PC-3 (cell line): Measurements from ENCODE around the gene KRT31. TPM values are rescaled to one million over a fixed set of nuclear protein-coding genes. Genes with fewer than 3 reads are reported as not detected.

Source experiments
- ATAC-seq: fragments of 200-7000 bp; cut with Tn5 transposase; 2 replicates; pipeline ENCODE4 v1.9.1; 2020; ENCODE audit warnings: mild to moderate bottlenecking, moderate library complexity
- BruUV-seq: library from RNA; stranded (reverse); fragments of 400-500 nt; replicated peaks from 2 replicates; lab custom pipeline; 2021; lab: Mats Ljungman, UMichigan
- CTCF ChIA-PET: fragments of 300-600 bp; sonication (Branson Sonifier 250); formaldehyde crosslinking; loops from one replicate; lab custom pipeline; 2022; ENCODE audit warnings: antibody characterized with exemption; lab: Charles Lee
- POLR2A ChIA-PET: fragments of 300-600 bp; sonication (Branson Sonifier 250); formaldehyde crosslinking; loops from one replicate; lab custom pipeline; 2022; ENCODE audit warnings: antibody characterized with exemption; ENCODE audit not compliant: unreplicated experiment; lab: Charles Lee
- DNase-seq: peaks from one replicate; pipeline ENCODE4 v3.0.0-alpha.2; 2015
- H2AFZ ChIP-seq: fragments of 300-600 bp; sonication (generic); 2 replicates; pipeline ENCODE4 v1.6.0; 2016; ENCODE audit warnings: antibody characterized with exemption, low read length
- H3F3A ChIP-seq: fragments of 300-600 bp; sonication (generic); one replicate; pipeline ENCODE4 v1.6.0; 2017; ENCODE audit warnings: antibody characterized with exemption, low read length, control low read depth, mild to moderate bottlenecking; ENCODE audit not compliant: unreplicated experiment
- H3K27ac ChIP-seq: fragments of 300-600 bp; sonication (generic); 2 replicates; pipeline ENCODE4 v1.5.1; 2016; ENCODE audit warnings: mild to moderate bottlenecking, low read length
- H3K27me3 ChIP-seq: fragments of 300-600 bp; sonication (generic); 2 replicates; pipeline ENCODE4 v1.6.1; 2016; ENCODE audit warnings: low read length, mixed read lengths
- H3K36me3 ChIP-seq: fragments of 300-600 bp; sonication (generic); 2 replicates; pipeline ENCODE4 v1.6.1; 2016; ENCODE audit warnings: low read depth, mixed run types, low read length, mixed read lengths
- H3K4me1 ChIP-seq: fragments of 300-600 bp; sonication (generic); 2 replicates; pipeline ENCODE4 v1.5.1; 2016; ENCODE audit warnings: low read length; ENCODE audit not compliant: insufficient read depth
- H3K4me2 ChIP-seq: fragments of 300-600 bp; sonication (generic); 2 replicates; pipeline ENCODE4 v1.6.0; 2016; ENCODE audit warnings: low read length
- H3K4me3 ChIP-seq: fragments of 300-600 bp; sonication (generic); 2 replicates; pipeline ENCODE4 v1.5.1; 2016; ENCODE audit warnings: mild to moderate bottlenecking, low read length, mixed read lengths
- H3K79me2 ChIP-seq: fragments of 300-600 bp; sonication (generic); 2 replicates; pipeline ENCODE4 v1.6.1; 2017; ENCODE audit warnings: low read length, mixed read lengths
- H3K9ac ChIP-seq: fragments of 300-600 bp; sonication (generic); 2 replicates; pipeline ENCODE4 v1.6.0; 2016; ENCODE audit warnings: mild to moderate bottlenecking, low read length
- H3K9me2 ChIP-seq: fragments of 300-600 bp; sonication (generic); replicated peaks from 2 replicates; pipeline ENCODE4 v1.6.1; 2016; ENCODE audit warnings: mixed run types, low read length, mixed read lengths
- H3K9me3 ChIP-seq: fragments of 300-600 bp; sonication (generic); 2 replicates; pipeline ENCODE4 v1.6.1; 2016; ENCODE audit warnings: low read length, mixed read lengths
- H4K20me1 ChIP-seq: fragments of 300-600 bp; sonication (generic); 2 replicates; pipeline ENCODE4 v1.6.1; 2016; ENCODE audit warnings: low read length, mixed read lengths
- EZH2 ChIP-seq: fragments of 300-600 bp; sonication (generic); IDR thresholded peaks from one replicate; pipeline ENCODE4 v1.6.1; 2017; ENCODE audit warnings: antibody characterized with exemption, mild to moderate bottlenecking, low read length; ENCODE audit not compliant: unreplicated experiment
- EZH2phosphoT487 ChIP-seq: fragments of 300-600 bp; sonication (generic); IDR thresholded peaks from 2 replicates; pipeline ENCODE4 v1.6.1; 2018; ENCODE audit warnings: mild to moderate bottlenecking, antibody characterized with exemption, low read length, borderline replicate concordance
- intact Hi-C: fragments of 100-400 bp; cut with micrococcal nuclease; formaldehyde crosslinking; loops from 2 replicates; pipeline ENCODE4 v1.9.0; 2023
- total RNA-seq: library from RNA; depleted of rRNA; stranded (reverse); fragments of >200 nt; gene quantifications from 2 replicates; pipeline ENCODE4 v1.2.3, GENCODE V29; 2014
- TF ChIP-seq, protein P1 (sequence below): fragments of 300-600 bp; sonication (generic); conservative IDR thresholded peaks from 2 replicates; pipeline ENCODE4 v1.5.1; 2017; ENCODE audit warnings: antibody characterized with exemption, low read depth, mild to moderate bottlenecking, low read length

Gene KRT31
- total RNA-seq, 1 experiment from 2014 or later: not detected

DNA sequence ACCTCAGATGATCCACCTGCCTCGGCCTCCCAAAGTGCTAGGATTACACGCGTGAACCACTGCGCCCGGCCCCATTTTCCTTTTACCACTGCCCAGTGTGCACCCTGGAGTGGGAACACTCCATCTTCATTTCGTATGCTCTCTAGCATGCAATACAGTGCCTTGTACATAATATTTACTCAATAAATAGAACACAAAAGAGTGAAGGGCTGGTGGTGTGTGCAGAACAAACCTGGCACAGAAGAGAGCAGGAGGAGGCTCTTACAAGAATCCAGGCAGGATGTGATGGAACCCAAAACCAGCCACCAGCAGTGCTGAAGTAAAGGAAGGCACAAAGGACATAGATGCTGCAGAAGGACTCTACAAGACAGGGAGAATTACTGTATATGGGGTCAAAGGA lies 19.7 kb upstream of the KRT31 start:
- DNase-seq (no peak), ATAC-seq (no peak)
- Histone ChIP-seq H3K9ac (peak overlapping the region; percentile 40), H3K27me3 (no peaks in the 10 kb centered on the region), H3K79me2 (no peaks in the 10 kb centered on the region), H3K9me3 (no peaks in the 10 kb centered on the region), H3K36me3 (no peaks in the 10 kb centered on the region), H3K9me2 (no peaks in the 10 kb centered on the region), H2AFZ (0 out of 2 replicates have a peak overlapping the region, but pooled peaks have one; percentile 7), H3K4me1 (peaks cover 56% of the 10 kb centered on the region), H3K4me3 (no peak overlapping the region; the same call in 1 of the 2 replicates), H4K20me1 (no peaks in the 10 kb centered on the region), H3F3A (no peaks in the 10 kb centered on the region), H3K27ac (peak overlapping the region; percentile 93), H3K4me2 (peak overlapping the region; percentile 67)
- ChIA-PET CTCF (interaction anchor here (0.6 to 1.4 kb wide), 5 partner anchors 13 to 131 kb away, joined by 3 to 6 read pairs (median 6); no protein-coding TSS in a partner anchor), POLR2A (no interaction called here)
- intact Hi-C loops: no loop called here
- no TSS peak for BruUV-seq
- TF ChIP-seq EZH2: no peak
- TF ChIP-seq, protein P1, sequence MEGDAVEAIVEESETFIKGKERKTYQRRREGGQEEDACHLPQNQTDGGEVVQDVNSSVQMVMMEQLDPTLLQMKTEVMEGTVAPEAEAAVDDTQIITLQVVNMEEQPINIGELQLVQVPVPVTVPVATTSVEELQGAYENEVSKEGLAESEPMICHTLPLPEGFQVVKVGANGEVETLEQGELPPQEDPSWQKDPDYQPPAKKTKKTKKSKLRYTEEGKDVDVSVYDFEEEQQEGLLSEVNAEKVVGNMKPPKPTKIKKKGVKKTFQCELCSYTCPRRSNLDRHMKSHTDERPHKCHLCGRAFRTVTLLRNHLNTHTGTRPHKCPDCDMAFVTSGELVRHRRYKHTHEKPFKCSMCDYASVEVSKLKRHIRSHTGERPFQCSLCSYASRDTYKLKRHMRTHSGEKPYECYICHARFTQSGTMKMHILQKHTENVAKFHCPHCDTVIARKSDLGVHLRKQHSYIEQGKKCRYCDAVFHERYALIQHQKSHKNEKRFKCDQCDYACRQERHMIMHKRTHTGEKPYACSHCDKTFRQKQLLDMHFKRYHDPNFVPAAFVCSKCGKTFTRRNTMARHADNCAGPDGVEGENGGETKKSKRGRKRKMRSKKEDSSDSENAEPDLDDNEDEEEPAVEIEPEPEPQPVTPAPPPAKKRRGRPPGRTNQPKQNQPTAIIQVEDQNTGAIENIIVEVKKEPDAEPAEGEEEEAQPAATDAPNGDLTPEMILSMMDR: no peak
- TF ChIP-seq EZH2phosphoT487: no peak

DNA sequence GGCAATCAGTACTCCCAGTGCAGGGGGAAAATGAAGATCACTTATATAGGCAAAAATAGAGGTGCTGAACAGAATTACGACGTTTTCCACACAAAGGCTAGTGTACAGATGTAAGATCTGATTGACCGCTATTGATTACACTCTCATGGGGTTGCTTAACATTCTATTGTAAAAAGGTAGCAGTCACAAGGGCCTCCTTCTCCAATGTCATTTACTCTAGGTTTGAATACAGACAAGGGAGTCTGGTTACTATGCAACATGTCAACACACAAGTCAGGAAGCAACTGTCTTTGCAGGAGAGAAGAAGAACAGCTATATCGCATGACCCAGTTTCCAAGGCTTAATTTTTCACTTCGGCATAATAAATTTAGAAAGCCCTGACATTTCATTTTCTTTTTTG lies 19.1 kb upstream of the KRT31 start:
- H3K4me1 ChIP-seq: peaks cover 52% of the 10 kb centered on the region
- intact Hi-C loops: no loop called here
- ATAC-seq: no peak

DNA sequence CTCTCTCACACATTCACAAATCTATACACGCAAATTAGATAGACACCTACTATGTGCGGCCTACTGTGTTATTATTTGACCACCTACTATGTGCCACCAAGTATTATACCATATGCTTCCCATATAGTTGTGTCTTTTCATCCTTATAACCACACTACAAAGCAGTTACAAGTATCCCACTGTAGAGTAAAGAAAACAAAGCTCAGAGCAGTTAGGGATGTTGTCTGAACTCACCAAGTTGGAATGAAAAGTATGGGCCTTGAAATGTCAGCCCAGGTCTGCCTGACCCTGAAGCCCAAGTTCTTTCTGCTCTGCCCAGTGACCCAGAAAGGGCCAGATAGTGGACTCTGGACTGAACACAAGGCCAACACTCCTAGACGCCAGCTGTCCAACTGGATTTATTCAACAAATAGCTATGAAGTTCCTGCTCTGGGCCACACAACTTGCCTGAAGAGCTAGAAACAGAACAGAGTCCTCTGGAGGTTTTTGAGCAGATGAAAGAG lies 18.5 kb upstream of the KRT31 start:
- POLR2A ChIA-PET: no interaction called here

More for the DNA sequence above, 19.1 kb upstream of the KRT31 start:
- no peaks in the 10 kb centered on the region for H3K36me3 ChIP-seq
- H3F3A ChIP-seq: no peaks in the 10 kb centered on the region
- CTCF ChIA-PET: interaction anchor here (0.6 kb wide), 1 partner anchor 108 kb away, joined by 3 read pairs; no protein-coding TSS in a partner anchor
- H3K9me3 ChIP-seq: no peaks in the 10 kb centered on the region
- H3K4me3 ChIP-seq: no peak overlapping the region
- H3K27me3 ChIP-seq: no peaks in the 10 kb centered on the region
- H3K9me2 ChIP-seq: no peaks in the 10 kb centered on the region
- no peak for TF ChIP-seq EZH2
- no peak for TF ChIP-seq EZH2phosphoT487
- no peak overlapping the region for H3K27ac ChIP-seq
- H2AFZ ChIP-seq: no peak overlapping the region
- H3K4me2 ChIP-seq: no peak overlapping the region
- H4K20me1 ChIP-seq: no peaks in the 10 kb centered on the region
- no peak for DNase-seq
- POLR2A ChIA-PET: no interaction called here
- H3K79me2 ChIP-seq: no peaks in the 10 kb centered on the region
- no TSS peak for BruUV-seq
- no peak overlapping the region for H3K9ac ChIP-seq

More for the DNA sequence above, 18.5 kb upstream of the KRT31 start:
- no TSS peak for BruUV-seq
- no peaks in the 10 kb centered on the region for H3K9me2 ChIP-seq
- H3K27me3 ChIP-seq: no peaks in the 10 kb centered on the region
- H3K4me3 ChIP-seq: no peak overlapping the region
- no peak overlapping the region for H3K9ac ChIP-seq
- no peaks in the 10 kb centered on the region for H3F3A ChIP-seq
- H3K4me2 ChIP-seq: no peak overlapping the region
- H2AFZ ChIP-seq: no peak overlapping the region
- no peaks in the 10 kb centered on the region for H4K20me1 ChIP-seq
- intact Hi-C loops: no loop called here
- H3K36me3 ChIP-seq: no peaks in the 10 kb centered on the region
- H3K9me3 ChIP-seq: no peaks in the 10 kb centered on the region
- DNase-seq (no peak), ATAC-seq (no peak)
- H3K4me1 ChIP-seq: peaks cover 46% of the 10 kb centered on the region
- H3K79me2 ChIP-seq: no peaks in the 10 kb centered on the region
- no peak overlapping the region for H3K27ac ChIP-seq
- TF ChIP-seq, protein P1: no peak
- CTCF ChIA-PET: no interaction called here
